ENCODE results near the gene LIAS.

Gene LIAS

GRCh38 chr4:39516407-39516966 is 57.6 kb downstream of the LIAS start:
- H3K4me3 ChIP-seq (replicated peaks; ENCODE audit: low read depth, low read length), result no peak overlapping the region
- DNase-seq (ENCODE audit: low read depth), result no peak
- no peak for TF ChIP-seq CTCF (IDR thresholded peaks at IDR 0.05; ENCODE audit: low read length, missing control alignments)

GRCh38 chr4:39518484-39518883 is 59.6 kb downstream of the LIAS start:
- no peak overlapping the region for H3K4me3 ChIP-seq (replicated peaks; ENCODE audit: low read depth, low read length)
- no peak for DNase-seq (ENCODE audit: low read depth)
- no peak for TF ChIP-seq CTCF (IDR thresholded peaks at IDR 0.05; ENCODE audit: low read length, missing control alignments)

GRCh38 chr4:39521253-39521919 is 62.5 kb downstream of the LIAS start:
- H3K4me3 ChIP-seq (replicated peaks; ENCODE audit: low read depth, low read length), result peak overlapping the region; percentile 10
- no peak for TF ChIP-seq CTCF (IDR thresholded peaks at IDR 0.05; ENCODE audit: low read length, missing control alignments)
- DNase-seq (ENCODE audit: low read depth), result peak; percentile 55

GRCh38 chr4:39522068-39522467 is 63.2 kb downstream of the LIAS start:
- DNase-seq (ENCODE audit: low read depth), result no peak
- no peak for TF ChIP-seq CTCF (IDR thresholded peaks at IDR 0.05; ENCODE audit: low read length, missing control alignments)
- peak overlapping the region; percentile 10 for H3K4me3 ChIP-seq (replicated peaks; ENCODE audit: low read depth, low read length)

GRCh38 chr4:39524161-39524957 is 65.5 kb downstream of the LIAS start:
- no peak for TF ChIP-seq CTCF (IDR thresholded peaks at IDR 0.05; ENCODE audit: low read length, missing control alignments)
- DNase-seq (ENCODE audit: low read depth), result no peak
- no peak overlapping the region for H3K4me3 ChIP-seq (replicated peaks; ENCODE audit: low read depth, low read length)

- TF ChIP-seq CTCF (IDR thresholded peaks at IDR 0.05; ENCODE audit: low read length, missing control alignments), result no peak
- DNase-seq (ENCODE audit: low read depth), result no peak
- peak overlapping the region; percentile 98 for H3K4me3 ChIP-seq (replicated peaks; ENCODE audit: low read depth, low read length)
Measured at GRCh38 chr4:39525822-39526690, 67.2 kb downstream of the LIAS start.
